Neural progenitor cell (in vitro differentiated cells): Measurements from ENCODE around the gene ANKRD11. TPM values are rescaled to one million over a fixed set of nuclear protein-coding genes. Genes with fewer than 3 reads are reported as not detected.
A peak's percentile ranks its signal among the peaks of the same experiment; 100 is the strongest.

Source experiments
- DNase-seq: peaks from one replicate; pipeline ENCODE4 v3.0.0-alpha.2; 2016; ENCODE audit warnings: low spot score
- H2AFZ ChIP-seq: fragments of 200-600 bp; sonication (generic); replicated peaks from 2 replicates; pipeline ENCODE4 v1.6.1; 2016; ENCODE audit warnings: antibody characterized with exemption
- H3F3A ChIP-seq: fragments of 200-600 bp; sonication (generic); 2 replicates; pipeline ENCODE4 v1.6.1; 2016; ENCODE audit warnings: antibody characterized with exemption, low read depth
- H3K27ac ChIP-seq: fragments of 200-600 bp; sonication (generic); 2 replicates; pipeline ENCODE4 v1.5.1; 2016; ENCODE audit warnings: mild to moderate bottlenecking
- H3K27me3 ChIP-seq: fragments of 200-600 bp; sonication (generic); 2 replicates; pipeline ENCODE4 v1.6.1; 2016; ENCODE audit warnings: mild to moderate bottlenecking, moderate library complexity
- H3K36me3 ChIP-seq: fragments of 200-600 bp; sonication (generic); 2 replicates; pipeline ENCODE4 v1.5.1; 2016
- H3K4me1 ChIP-seq: fragments of 200-600 bp; sonication (generic); 2 replicates; pipeline ENCODE4 v1.6.1; 2016; ENCODE audit warnings: mixed run types
- H3K4me2 ChIP-seq: fragments of 200-600 bp; sonication (generic); 2 replicates; pipeline ENCODE4 v1.6.1; 2016
- H3K4me3 ChIP-seq: fragments of 200-600 bp; sonication (generic); 2 replicates; pipeline ENCODE4 v1.5.1; 2016
- H3K79me2 ChIP-seq: fragments of 200-600 bp; sonication (generic); 2 replicates; pipeline ENCODE4 v1.6.1; 2016; ENCODE audit warnings: low read depth
- H3K9ac ChIP-seq: fragments of 200-600 bp; sonication (generic); 2 replicates; pipeline ENCODE4 v1.6.1; 2016
- H3K9me3 ChIP-seq: fragments of 200-600 bp; sonication (generic); 2 replicates; pipeline ENCODE4 v1.5.1; 2016; ENCODE audit warnings: low read depth
- H4K20me1 ChIP-seq: fragments of 200-600 bp; sonication (generic); 2 replicates; pipeline ENCODE4 v1.6.1; 2016; ENCODE audit warnings: low read depth
- H3K27ac Mint-ChIP-seq: 3 replicates; pipeline ENCODE4 v1.8.0; 2021; ENCODE audit warnings: mixed read lengths
- H3K27me3 Mint-ChIP-seq: 2 replicates; pipeline ENCODE4 v1.8.0; 2022; ENCODE audit warnings: low read depth, mild to moderate bottlenecking, inconsistent platforms, moderate library complexity, mixed read lengths; ENCODE audit not compliant: insufficient read depth
- H3K36me3 Mint-ChIP-seq: 3 replicates; pipeline ENCODE4 v1.8.0; 2021; ENCODE audit warnings: mixed read lengths
- H3K4me1 Mint-ChIP-seq: 3 replicates; pipeline ENCODE4 v1.8.0; 2021; ENCODE audit warnings: mixed read lengths
- H3K4me3 Mint-ChIP-seq: 3 replicates; pipeline ENCODE4 v1.8.0; 2021; ENCODE audit warnings: mild to moderate bottlenecking, moderate library complexity, mixed read lengths
- H3K9me3 Mint-ChIP-seq: 3 replicates; pipeline ENCODE4 v1.8.0; 2020; ENCODE audit warnings: mixed read lengths
- CTCF ChIP-seq: fragments of 200-600 bp; sonication (generic); IDR thresholded peaks from 2 replicates; pipeline ENCODE4 v1.5.1; 2017; ENCODE audit warnings: antibody characterized with exemption, mild to moderate bottlenecking
- EZH2 ChIP-seq: fragments of 200-600 bp; sonication (generic); IDR thresholded peaks from 2 replicates; pipeline ENCODE4 v1.6.1; 2017; ENCODE audit warnings: antibody characterized with exemption, mild to moderate bottlenecking, moderate library complexity
- EZH2phosphoT487 ChIP-seq: fragments of 200-600 bp; sonication (generic); IDR thresholded peaks from 2 replicates; pipeline ENCODE4 v1.6.1; 2017; ENCODE audit warnings: antibody characterized with exemption
- total RNA-seq: library from RNA; depleted of rRNA; stranded (reverse); fragments of >200 nt; gene quantifications from 2 replicates; pipeline ENCODE4 v1.2.3, GENCODE V29; 2015; ENCODE audit warnings: low replicate concordance

Gene ANKRD11
- total RNA-seq, 1 donor from 2014 or later = 47.3 TPM

DNA sequence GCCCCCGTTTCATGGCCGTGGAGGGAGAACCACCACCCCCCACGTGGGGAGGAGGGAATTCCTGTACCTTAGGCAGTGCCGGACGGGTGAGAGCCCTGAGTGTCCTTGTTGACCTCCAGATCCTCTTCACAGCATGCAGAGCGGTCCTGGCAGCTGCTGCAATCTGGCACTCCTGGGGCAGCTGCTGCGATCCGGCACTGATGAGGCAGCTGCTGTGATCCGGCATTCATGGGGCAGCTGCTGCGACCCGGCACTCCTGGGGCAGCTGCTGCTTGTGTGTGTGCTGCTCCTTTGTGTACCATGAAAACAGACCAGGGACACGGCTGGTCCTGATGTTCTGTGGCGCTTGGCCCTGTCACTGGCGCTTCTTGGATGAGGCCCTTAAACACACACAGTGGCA is 260.1 kb downstream of the ANKRD11 start:
- H3K9me3 Mint-ChIP-seq = peaks cover 8% of the 10 kb centered on the region
- peaks cover 20% of the 10 kb centered on the region for H3K36me3 ChIP-seq

DNA sequence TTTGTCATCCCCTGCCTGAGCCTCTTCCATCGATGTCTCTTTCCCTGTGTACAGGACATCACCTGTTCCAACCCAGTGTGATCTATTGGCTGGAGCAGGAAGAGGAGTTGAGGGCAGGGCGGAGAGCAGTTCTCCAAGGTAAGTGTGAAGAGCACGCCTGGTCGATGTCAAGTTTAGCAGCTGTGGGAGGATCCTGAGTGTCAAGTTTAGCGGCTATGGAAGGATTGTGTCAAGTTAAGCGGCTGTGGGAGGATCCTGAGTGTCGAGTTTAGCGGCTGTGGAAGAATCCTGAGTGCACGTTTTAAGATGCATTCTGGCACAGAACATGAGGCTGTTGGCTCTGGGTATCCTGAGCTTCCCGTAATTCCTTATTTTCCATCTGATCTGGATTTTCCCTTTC is 265.7 kb downstream of the ANKRD11 start:
- Mint-ChIP-seq H3K27ac (peak overlapping the region; percentile 23), H3K4me1 (no peaks in the 10 kb centered on the region), H3K27me3 (peaks cover 7% of the 10 kb centered on the region), H3K9me3 (peaks cover 8% of the 10 kb centered on the region), H3K4me3 (no peak overlapping the region), H3K36me3 (peaks cover 46% of the 10 kb centered on the region)
- Histone ChIP-seq H3F3A (no peaks in the 10 kb centered on the region), H3K4me1 (no peaks in the 10 kb centered on the region), H3K4me2 (no peak overlapping the region), H3K9me3 (no peaks in the 10 kb centered on the region), H3K4me3 (no peak overlapping the region), H4K20me1 (no peaks in the 10 kb centered on the region), H3K27me3 (no peaks in the 10 kb centered on the region), H3K9ac (no peak overlapping the region), H2AFZ (no peak overlapping the region), H3K27ac (no peak overlapping the region), H3K79me2 (peaks cover 2% of the 10 kb centered on the region), H3K36me3 (peaks cover 20% of the 10 kb centered on the region)
- no peak for TF ChIP-seq CTCF
- TF ChIP-seq EZH2phosphoT487 = no peak
- TF ChIP-seq EZH2 = no peak
- no peak for DNase-seq

More for the DNA sequence above, 260.1 kb downstream of the ANKRD11 start:
- no peaks in the 10 kb centered on the region for H3K4me1 ChIP-seq
- TF ChIP-seq EZH2 (no peak), EZH2phosphoT487 (no peak), CTCF (no peak)
- H3K4me1 Mint-ChIP-seq = no peaks in the 10 kb centered on the region
- H3K27me3 ChIP-seq = no peaks in the 10 kb centered on the region
- no peak for DNase-seq
- no peak overlapping the region for H3K27ac Mint-ChIP-seq
- H3K27ac ChIP-seq = no peak overlapping the region
- no peaks in the 10 kb centered on the region for H3K9me3 ChIP-seq
- H3K4me3 Mint-ChIP-seq = no peak overlapping the region
- H3K27me3 Mint-ChIP-seq = peaks cover 5% of the 10 kb centered on the region
- H2AFZ ChIP-seq = no peak overlapping the region
- no peaks in the 10 kb centered on the region for H4K20me1 ChIP-seq
- H3K36me3 Mint-ChIP-seq = peaks cover 53% of the 10 kb centered on the region
- H3K4me2 ChIP-seq = no peak overlapping the region
- no peak overlapping the region for H3K9ac ChIP-seq
- no peak overlapping the region for H3K4me3 ChIP-seq
- no peaks in the 10 kb centered on the region for H3K79me2 ChIP-seq
- no peaks in the 10 kb centered on the region for H3F3A ChIP-seq

DNA sequence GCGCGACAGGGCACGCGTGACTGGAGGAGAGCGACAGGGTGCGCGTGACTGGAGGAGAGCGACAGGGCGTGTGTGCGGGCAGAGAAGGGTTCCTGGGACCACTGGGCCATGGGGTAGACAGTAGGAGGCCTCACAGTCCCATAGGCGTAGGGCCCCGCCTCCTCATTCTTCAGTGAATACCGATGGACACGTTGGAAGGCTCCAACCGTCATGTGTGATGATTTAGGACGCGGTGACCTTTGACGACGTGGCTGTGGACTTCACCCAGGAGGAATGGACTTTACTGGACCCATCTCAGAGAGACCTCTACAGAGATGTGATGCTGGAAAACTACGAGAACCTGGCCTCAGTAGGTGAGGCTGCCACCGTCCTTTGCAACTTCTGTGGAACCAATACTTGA is 267.4 kb downstream of the ANKRD11 start:
- peaks cover 3% of the 10 kb centered on the region for H3K4me1 ChIP-seq
- H3K9me3 ChIP-seq = no peaks in the 10 kb centered on the region
- no peak overlapping the region for H3K9ac ChIP-seq
- no peak overlapping the region for H3K27ac Mint-ChIP-seq
- H3K9me3 Mint-ChIP-seq = peaks cover 4% of the 10 kb centered on the region
- peaks cover 3% of the 10 kb centered on the region for H3K4me1 Mint-ChIP-seq
- no peak overlapping the region for H2AFZ ChIP-seq
- no peaks in the 10 kb centered on the region for H3F3A ChIP-seq
- H3K36me3 Mint-ChIP-seq = peaks cover 33% of the 10 kb centered on the region
- peaks cover 18% of the 10 kb centered on the region for H3K79me2 ChIP-seq
- H3K27me3 Mint-ChIP-seq = peaks cover 5% of the 10 kb centered on the region
- peaks cover 12% of the 10 kb centered on the region for H3K36me3 ChIP-seq
- no peak for DNase-seq
- H3K4me3 Mint-ChIP-seq = no peak overlapping the region
- no peak overlapping the region for H3K27ac ChIP-seq
- H3K4me3 ChIP-seq = no peak overlapping the region
- no peaks in the 10 kb centered on the region for H4K20me1 ChIP-seq
- H3K27me3 ChIP-seq = no peaks in the 10 kb centered on the region
- no peak overlapping the region for H3K4me2 ChIP-seq
- TF ChIP-seq CTCF = no peak
- TF ChIP-seq EZH2 = no peak
- no peak for TF ChIP-seq EZH2phosphoT487
